Aorta (tissue), 5 donors: ENCODE data around the gene TPM4. TPM values are rescaled to one million over a fixed set of nuclear protein-coding genes. Genes with fewer than 3 reads are reported as not detected.

Source experiments
- ATAC-seq: fragments of 200-7000 bp; cut with Tn5 transposase; one replicate; pipeline ENCODE4 v1.9.1; 2022; ENCODE audit warnings: moderate library complexity; ENCODE audit not compliant: low FRiP score
- DNase-seq, 2 donors: peaks; one replicate each; pipeline ENCODE4 v3.0.0-alpha.2; 2020
- H3K27ac ChIP-seq, 2 donors: one replicate each; pipeline ENCODE4 v1.5.1; 2013; ENCODE audit warnings: low read length in 2 of 2, mild to moderate bottlenecking in 2 of 2, moderate library complexity in 2 of 2, control low read depth in 1 of 2, inconsistent platforms in 1 of 2, low read depth in 1 of 2
- H3K27me3 ChIP-seq, 2 donors: one replicate each; pipeline ENCODE4 v1.6.1; 2013; ENCODE audit warnings: control low read depth in 1 of 2, low read length in 1 of 2, mild to moderate bottlenecking in 1 of 2, moderate library complexity in 1 of 2; ENCODE audit not compliant: insufficient read depth in 2 of 2, control insufficient read depth in 1 of 2
- H3K36me3 ChIP-seq, 2 donors: one replicate each; pipeline ENCODE4 v1.6.1; 2013; ENCODE audit warnings: control low read depth in 1 of 2, low read length in 1 of 2, mild to moderate bottlenecking in 1 of 2; ENCODE audit not compliant: insufficient read depth in 2 of 2, control insufficient read depth in 1 of 2
- H3K4me1 ChIP-seq, 2 donors: one replicate each; pipeline ENCODE4 v1.6.1; 2013; ENCODE audit warnings: low read length in 2 of 2, control low read depth in 1 of 2, mild to moderate bottlenecking in 1 of 2, moderate library complexity in 1 of 2; ENCODE audit not compliant: insufficient read depth in 2 of 2, control insufficient read depth in 1 of 2
- H3K4me3 ChIP-seq, 2 donors: one replicate each; pipeline ENCODE4 v1.5.1; 2013; ENCODE audit warnings: low read length in 2 of 2, control low read depth in 1 of 2, mild to moderate bottlenecking in 1 of 2
- H3K9me3 ChIP-seq: one replicate; pipeline ENCODE4 v1.6.1; 2013; ENCODE audit warnings: mild to moderate bottlenecking, low read length; ENCODE audit not compliant: control insufficient read depth
- WGBS, 2 donors: extraction: QIAGEN DNeasy Blood & Tissue Kit; methylation state at CpG; one replicate each; pipeline ENCODE4 v1.1.7; 2013; 5-methylcytosine and 5-hydroxymethylcytosine counted together
- intact Hi-C, 2 donors: fragments of 100-400 bp; cut with DNase I; formaldehyde crosslinking; loops; one replicate each; pipeline versions ENCODE4 v1.14.2 to v1.15.0; 2022
- polyA plus RNA-seq, 2 donors: library from polyadenylated mRNA; stranded (reverse); fragments of 200-250 nt; gene quantifications; one replicate each; pipeline ENCODE4 v1.2.3, GENCODE V29; 2013
- total RNA-seq, 2 donors: library from RNA; stranded (reverse); fragmentation: NEBNext Ultra II Directional; extraction: Animal tissue kit (Norgen Biotek cat#: 25700); gene quantifications; one replicate each; pipeline ENCODE4 v1.2.1, GENCODE V29; 2021
- donor health status: healthy with polysubstance abuse.
- donor health status: Bipolar disorder and iron deficiency.
- donor health status: DM: no; HTN: no; CAD: no.
- donor health status: DM: no; HTN: no; CAD: no.
- donor health status: DM: yes; HTN: yes; CAD: no.

The TPM4 gene
- total and polyA plus RNA-seq, 4 donors: 695 to 1,409 (median 869) TPM

DNA sequence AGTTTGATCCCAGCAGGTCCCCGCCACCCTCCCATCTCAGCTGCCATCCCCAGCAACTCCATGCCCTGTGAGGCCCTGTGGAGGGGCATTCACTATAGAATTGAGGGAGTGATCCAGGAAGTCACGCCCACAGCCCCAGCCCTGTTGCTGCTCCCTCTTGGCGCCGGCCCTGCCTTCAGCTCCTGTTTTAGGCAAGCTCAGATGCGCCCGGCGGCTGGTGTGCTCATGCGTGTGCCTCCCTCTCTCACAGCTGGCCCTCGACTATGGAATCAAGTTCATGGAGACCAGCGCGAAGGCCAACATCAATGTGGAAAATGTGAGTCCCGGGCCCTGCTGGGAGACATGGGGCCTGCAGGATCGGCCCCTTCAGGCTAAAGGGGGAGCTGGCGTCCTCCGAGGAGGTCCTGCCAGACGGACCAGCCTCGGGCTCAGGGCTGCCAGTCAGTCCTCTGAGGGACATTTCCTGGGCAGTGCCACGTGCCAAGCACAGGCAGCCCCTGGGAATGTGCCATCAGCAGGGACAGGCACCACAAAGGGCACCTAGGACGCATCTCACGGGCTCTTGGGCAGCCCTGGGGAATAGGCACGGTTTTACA lies 51.6 kb downstream of the TPM4 start:
- intact Hi-C loops: no loop called here
- WGBS, 2 donors: 89% methylated on average over 21 of the region's 21 CpGs
- Histone ChIP-seq H3K4me3 (no peak overlapping the region), H3K36me3 (peaks cover 0 to 14% of the 10 kb centered on the region in 2 donors), H3K27ac (no peak overlapping the region), H3K4me1 (no peaks in the 10 kb centered on the region), H3K27me3 (no peaks in the 10 kb centered on the region), H3K9me3 (no peaks in the 10 kb centered on the region)
- ATAC-seq (no peak), DNase-seq (no peak)

GRCh38 chr19:16131648-16132047 lies 55.4 kb downstream of the TPM4 start:
- Histone ChIP-seq H3K36me3 (peaks cover 0 to 14% of the 10 kb centered on the region in 2 donors), H3K4me3 (no peak overlapping the region), H3K4me1 (no peaks in the 10 kb centered on the region), H3K27ac (no peak overlapping the region), H3K9me3 (no peaks in the 10 kb centered on the region), H3K27me3 (no peaks in the 10 kb centered on the region)
- DNase-seq (no peak), ATAC-seq (no peak)
- intact Hi-C loops: no loop called here
- 89 to 97% methylated on average over 3 of the region's 3 CpGs for WGBS, 2 donors

DNA sequence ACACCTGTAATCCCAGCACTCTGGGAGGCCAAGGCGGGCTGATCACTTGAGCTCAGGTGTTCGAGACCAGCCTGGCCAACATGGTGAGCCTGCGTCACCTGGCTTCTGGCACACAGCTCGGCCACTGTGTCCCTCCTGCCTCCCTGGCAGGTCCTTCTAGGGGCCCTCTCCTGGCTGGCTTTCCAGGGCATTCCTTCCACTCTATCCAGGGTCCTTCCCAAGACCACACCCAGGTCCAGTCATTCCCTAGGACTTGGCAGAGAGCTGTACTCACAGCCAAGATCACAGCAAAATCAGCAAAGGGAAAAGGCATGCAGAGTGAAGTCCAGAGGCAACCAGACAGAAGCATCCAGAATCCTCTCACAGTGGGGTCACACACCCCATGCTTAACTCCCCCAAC lies 57.5 kb downstream of the TPM4 start:
- Histone ChIP-seq H3K9me3 (no peaks in the 10 kb centered on the region), H3K36me3 (peaks cover 0 to 12% of the 10 kb centered on the region in 2 donors), H3K4me1 (no peaks in the 10 kb centered on the region), H3K27me3 (no peaks in the 10 kb centered on the region), H3K4me3 (no peak overlapping the region), H3K27ac (no peak overlapping the region)
- DNase-seq (no peak), ATAC-seq (no peak)
- intact Hi-C loops: no loop called here
- 96% methylated on average over 4 of the region's 4 CpGs for WGBS, 2 donors

- Histone ChIP-seq H3K27me3 (no peaks in the 10 kb centered on the region), H3K27ac (no peak overlapping the region), H3K9me3 (no peaks in the 10 kb centered on the region), H3K36me3 (peaks cover 0 to 8% of the 10 kb centered on the region in 2 donors), H3K4me1 (no peaks in the 10 kb centered on the region), H3K4me3 (no peak overlapping the region)
- intact Hi-C loops: no loop called here
- DNase-seq (no peak), ATAC-seq (no peak)
- 84 to 85% methylated on average over 7 of the region's 7 CpGs for WGBS, 2 donors
Observed at GRCh38 chr19:16134510-16134909, 58.2 kb downstream of the TPM4 start.

DNA sequence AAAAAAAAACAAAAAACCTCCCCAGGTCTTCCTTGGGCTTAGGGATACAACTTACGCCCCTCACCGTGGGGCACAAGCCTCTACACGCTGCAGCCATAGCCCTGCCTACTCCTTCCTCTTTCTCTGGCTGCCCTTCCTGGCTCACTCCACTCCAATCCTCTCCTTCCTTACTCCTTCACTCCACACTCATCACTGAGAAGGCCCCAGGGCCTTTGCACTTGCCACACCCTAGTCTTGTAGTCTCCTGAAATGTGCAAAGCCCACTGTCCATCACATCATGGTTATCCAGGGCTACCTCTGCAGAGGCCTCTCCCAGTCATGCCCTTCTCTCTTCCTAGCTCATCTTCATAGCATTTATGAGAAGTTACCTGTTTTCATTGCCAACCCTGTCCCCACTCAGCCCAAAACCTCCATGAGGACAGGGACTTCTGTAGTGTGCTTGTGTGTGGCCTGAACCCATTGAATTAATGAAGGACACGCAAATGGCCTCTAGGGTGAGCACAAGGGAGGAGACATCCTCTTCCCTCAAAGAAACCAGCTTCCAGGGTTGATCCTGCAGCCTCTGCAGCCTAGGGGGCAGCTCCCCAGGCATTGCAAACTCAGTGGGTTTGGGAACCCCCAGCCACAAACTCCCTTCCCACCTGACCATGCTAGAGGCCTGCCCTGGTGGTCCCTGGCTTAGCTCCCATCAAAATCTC lies 59.3 kb downstream of the TPM4 start:
- WGBS, 2 donors: 86 to 89% methylated on average over 4 of the region's 4 CpGs

GRCh38 chr19:16136185-16136999 lies 60.1 kb downstream of the TPM4 start:
- Histone ChIP-seq H3K4me1 (no peaks in the 10 kb centered on the region), H3K36me3 (peaks cover 0 to 5% of the 10 kb centered on the region in 2 donors), H3K27me3 (no peaks in the 10 kb centered on the region), H3K4me3 (no peak overlapping the region), H3K27ac (no peak overlapping the region), H3K9me3 (no peaks in the 10 kb centered on the region)
- 7 to 9% methylated on average over 16 of the region's 16 CpGs for WGBS, 2 donors
- intact Hi-C loops: no loop called here
- DNase-seq (no peak), ATAC-seq (no peak)

More for the DNA sequence above, 59.3 kb downstream of the TPM4 start:
- no peak for DNase-seq
- ATAC-seq: no peak
- H3K27ac ChIP-seq: no peak overlapping the region
- H3K4me3 ChIP-seq: no peak overlapping the region
- H3K36me3 ChIP-seq: peaks cover 0 to 5% of the 10 kb centered on the region in 2 donors
- intact Hi-C loops: no loop called here
- H3K27me3 ChIP-seq: no peaks in the 10 kb centered on the region
- no peaks in the 10 kb centered on the region for H3K9me3 ChIP-seq
- no peaks in the 10 kb centered on the region for H3K4me1 ChIP-seq

DNA sequence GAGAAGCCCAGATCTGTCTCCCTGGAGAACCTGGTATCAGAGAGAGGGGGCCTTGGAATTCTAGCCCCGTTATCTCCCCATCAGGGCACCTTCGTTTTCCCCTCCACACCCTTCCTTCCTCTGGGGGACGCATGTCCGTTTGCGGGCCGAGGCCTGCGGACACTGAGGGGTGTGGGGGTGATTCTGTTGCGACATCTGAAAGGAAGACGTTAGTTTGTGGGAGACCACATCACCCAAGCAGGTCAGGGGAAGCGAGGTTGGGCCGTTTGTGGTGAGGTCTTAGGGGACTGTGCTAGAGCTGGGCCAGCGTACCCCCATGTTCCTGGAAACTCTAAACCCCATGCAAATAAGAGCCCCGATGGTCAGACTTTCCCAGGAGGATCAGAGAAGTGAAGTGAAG lies 63.5 kb downstream of the TPM4 start:
- no peak overlapping the region for H3K27ac ChIP-seq
- H3K4me1 ChIP-seq: no peaks in the 10 kb centered on the region
- H3K9me3 ChIP-seq: no peaks in the 10 kb centered on the region
- no peaks in the 10 kb centered on the region for H3K27me3 ChIP-seq
- H3K4me3 ChIP-seq: no peak overlapping the region
- intact Hi-C loops: no loop called here
- DNase-seq (no peak), ATAC-seq (no peak)
- WGBS, 2 donors: 89 to 90% methylated on average over 13 of the region's 13 CpGs
- H3K36me3 ChIP-seq: no peaks in the 10 kb centered on the region

DNA sequence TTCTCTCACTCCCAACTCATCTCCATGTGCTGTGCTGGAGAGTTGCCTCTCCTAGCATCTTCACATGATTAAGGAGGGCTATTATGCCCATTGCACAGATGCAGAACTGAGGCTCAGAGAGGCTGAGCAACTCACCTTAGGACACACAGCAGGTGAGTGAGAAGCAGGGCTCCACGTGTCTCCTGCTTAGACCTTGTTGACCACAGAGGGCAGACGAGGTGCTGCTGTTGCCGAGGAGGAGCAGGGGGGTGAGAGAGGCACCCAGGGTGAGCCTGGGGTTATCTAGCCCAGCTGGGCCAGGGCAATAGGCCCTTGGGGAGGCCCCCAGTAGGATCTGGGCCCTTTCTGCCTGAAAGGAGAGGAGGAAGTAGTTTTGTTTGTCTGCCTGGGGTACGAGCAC lies 64.7 kb downstream of the TPM4 start:
- H3K9me3 ChIP-seq: no peaks in the 10 kb centered on the region
- intact Hi-C loops: no loop called here
- no peaks in the 10 kb centered on the region for H3K27me3 ChIP-seq
- no peaks in the 10 kb centered on the region for H3K4me1 ChIP-seq
- H3K4me3 ChIP-seq: no peak overlapping the region
- DNase-seq (no peak), ATAC-seq (no peak)
- WGBS, 2 donors: 78 to 80% methylated on average over 4 of the region's 4 CpGs
- no peak overlapping the region for H3K27ac ChIP-seq
- no peaks in the 10 kb centered on the region for H3K36me3 ChIP-seq
